Skeletal muscle tissue (tissue), 4 donors: ENCODE results near the gene ZNF749. TPM values are rescaled to one million over a fixed set of nuclear protein-coding genes. Genes with fewer than 3 reads are reported as not detected.

Experiments used
- H3K27ac ChIP-seq: one replicate; pipeline ENCODE4 v1.7.0; 2013; ENCODE audit warnings: mild to moderate bottlenecking, low read depth, low read length, inconsistent platforms
- H3K27me3 ChIP-seq, 3 donors: one replicate each; pipeline ENCODE4 v1.7.0; 2013; ENCODE audit warnings: low read length in 3 of 3; ENCODE audit not compliant: control insufficient read depth in 3 of 3, insufficient read depth in 3 of 3
- H3K36me3 ChIP-seq, 3 donors: one replicate each; pipeline ENCODE4 v1.7.0; 2013; ENCODE audit warnings: low read length in 3 of 3; ENCODE audit not compliant: control insufficient read depth in 3 of 3, insufficient read depth in 3 of 3
- H3K4me1 ChIP-seq, 3 donors: one replicate each; pipeline ENCODE4 v1.7.0; 2013; ENCODE audit warnings: low read length in 3 of 3, mild to moderate bottlenecking in 3 of 3; ENCODE audit not compliant: control insufficient read depth in 3 of 3, insufficient read depth in 3 of 3
- H3K4me3 ChIP-seq, 3 donors: one replicate each; pipeline ENCODE4 v1.7.0; 2013; ENCODE audit warnings: low read length in 3 of 3
- H3K9ac ChIP-seq, 3 donors: one replicate each; pipeline ENCODE4 v1.7.0; 2013; ENCODE audit warnings: low read length in 3 of 3, mild to moderate bottlenecking in 3 of 3, moderate library complexity in 2 of 3, low read depth in 1 of 3
- H3K9me3 ChIP-seq, 3 donors: one replicate each; pipeline ENCODE4 v1.7.0; 2013; ENCODE audit warnings: low read length in 3 of 3; ENCODE audit not compliant: control insufficient read depth in 3 of 3
- total RNA-seq: library from RNA; depleted of rRNA; stranded (reverse); fragments of >200 nt; gene quantifications from one replicate; pipeline ENCODE4 v1.2.3, GENCODE V29; 2014
- donor health status: Osteomylitis.

The ZNF749 gene
- total RNA-seq, 1 donor from 2014 or later: 13.6 TPM

- Histone ChIP-seq H3K27ac (no peak overlapping the region), H3K27me3 (no peaks in the 10 kb centered on the region), H3K9me3 (peaks cover 6 to 19% (median 8%) of the 10 kb centered on the region in 3 donors), H3K9ac (no peak overlapping the region), H3K4me3 (peak overlapping the region in 1 of 3 donors; percentile 1), H3K4me1 (no peaks in the 10 kb centered on the region), H3K36me3 (peaks cover 42 to 55% (median 50%) of the 10 kb centered on the region in 3 donors)
Observed at GRCh38 chr19:57419439-57419838, 15.7 kb upstream of the ZNF749 start.

- peaks cover 34 to 42% (median 39%) of the 10 kb centered on the region in 3 donors for H3K36me3 ChIP-seq
- H3K27me3 ChIP-seq: no peaks in the 10 kb centered on the region
- H3K4me1 ChIP-seq: no peaks in the 10 kb centered on the region
- H3K9me3 ChIP-seq: peaks cover 6 to 19% (median 8%) of the 10 kb centered on the region in 3 donors
- no peak overlapping the region for H3K9ac ChIP-seq
- no peak overlapping the region for H3K4me3 ChIP-seq
- H3K27ac ChIP-seq: no peak overlapping the region
Observed at GRCh38 chr19:57421037-57421436, 14.1 kb upstream of the ZNF749 start.

- H3K4me1 ChIP-seq: peaks cover 12 to 20% (median 16%) of the 10 kb centered on the region in 3 donors
- H3K27ac ChIP-seq: no peak overlapping the region
- peaks cover 0 to 2% (median 0%) of the 10 kb centered on the region in 3 donors for H3K9me3 ChIP-seq
- H3K27me3 ChIP-seq: no peaks in the 10 kb centered on the region
- H3K4me3 ChIP-seq: peak overlapping the region; percentile 83 to 93 (median 93)
- H3K36me3 ChIP-seq: peaks cover 6 to 10% (median 7%) of the 10 kb centered on the region in 3 donors
- H3K9ac ChIP-seq: peak overlapping the region; percentile 81 to 89 (median 82)
Observed at GRCh38 chr19:57434386-57435061, 601 bp upstream of the ZNF749 start.

- Histone ChIP-seq H3K27me3 (no peaks in the 10 kb centered on the region), H3K27ac (no peak overlapping the region), H3K9me3 (peaks cover 0 to 2% (median 0%) of the 10 kb centered on the region in 3 donors), H3K36me3 (peaks cover 6 to 10% (median 7%) of the 10 kb centered on the region in 3 donors), H3K4me1 (peaks cover 12 to 20% (median 16%) of the 10 kb centered on the region in 3 donors), H3K9ac (peak overlapping the region in 2 of 3 donors; percentile 4 to 8), H3K4me3 (peak overlapping the region; percentile 83 to 93 (median 93))
Observed at GRCh38 chr19:57436417-57436816, 1.3 kb downstream of the ZNF749 start.

GRCh38 chr19:57437931-57438330, 2.8 kb downstream of the ZNF749 start:
- Histone ChIP-seq H3K27ac (no peak overlapping the region), H3K4me1 (peaks cover 12 to 20% (median 16%) of the 10 kb centered on the region in 3 donors), H3K36me3 (peaks cover 9 to 19% (median 16%) of the 10 kb centered on the region in 3 donors), H3K9ac (no peak overlapping the region), H3K9me3 (peaks cover 4 to 5% (median 4%) of the 10 kb centered on the region in 3 donors), H3K27me3 (no peaks in the 10 kb centered on the region), H3K4me3 (no peak overlapping the region)

GRCh38 chr19:57438925-57439324, 3.8 kb downstream of the ZNF749 start:
- Histone ChIP-seq H3K9ac (no peak overlapping the region), H3K4me1 (peaks cover 12 to 20% (median 16%) of the 10 kb centered on the region in 3 donors), H3K4me3 (no peak overlapping the region), H3K9me3 (peaks cover 5 to 9% (median 6%) of the 10 kb centered on the region in 3 donors), H3K27ac (no peak overlapping the region), H3K36me3 (peaks cover 12 to 28% (median 24%) of the 10 kb centered on the region in 3 donors), H3K27me3 (no peaks in the 10 kb centered on the region)

GRCh38 chr19:57441979-57442752, 7.0 kb downstream of the ZNF749 start:
- Histone ChIP-seq H3K4me3 (no peak overlapping the region), H3K27me3 (no peaks in the 10 kb centered on the region), H3K9ac (no peak overlapping the region), H3K9me3 (peaks cover 8 to 21% (median 11%) of the 10 kb centered on the region in 3 donors), H3K36me3 (peaks cover 21 to 45% (median 40%) of the 10 kb centered on the region in 3 donors), H3K4me1 (no peaks in the 10 kb centered on the region), H3K27ac (no peak overlapping the region)

GRCh38 chr19:57443121-57443696, 8.1 kb downstream of the ZNF749 start:
- no peaks in the 10 kb centered on the region for H3K4me1 ChIP-seq
- peaks cover 19 to 42% (median 36%) of the 10 kb centered on the region in 3 donors for H3K36me3 ChIP-seq
- peak overlapping the region in 1 of 3 donors; percentile 51 for H3K4me3 ChIP-seq
- H3K9me3 ChIP-seq: peaks cover 8 to 21% (median 11%) of the 10 kb centered on the region in 3 donors
- H3K27me3 ChIP-seq: no peaks in the 10 kb centered on the region
- no peak overlapping the region for H3K27ac ChIP-seq
- no peak overlapping the region for H3K9ac ChIP-seq

GRCh38 chr19:57452307-57452706, 17.2 kb downstream of the ZNF749 start:
- Histone ChIP-seq H3K4me3 (no peak overlapping the region), H3K9ac (no peak overlapping the region), H3K27ac (no peak overlapping the region), H3K9me3 (peaks cover 0 to 6% (median 2%) of the 10 kb centered on the region in 3 donors), H3K36me3 (peaks cover 4 to 8% (median 6%) of the 10 kb centered on the region in 3 donors), H3K27me3 (no peaks in the 10 kb centered on the region), H3K4me1 (no peaks in the 10 kb centered on the region)
